ENCODE results near the gene FGD4. TPM values are rescaled to one million over a fixed set of nuclear protein-coding genes. Genes with fewer than 3 reads are reported as not detected.

The FGD4 gene
- total and polyA plus RNA-seq, 9 of the 15 experiments (the other 6 are each of a cell fraction or from before 2014, with no cell fraction given), result 0.05 to 0.51 (median 0.27) TPM

- TF ChIP-seq ARNT (IDR thresholded peaks at IDR 0.05) (no peak), HDAC8 (tag; IDR thresholded peaks at IDR 0.05) (no peak), ZNF586 (CRISPR knock-in tag; conservative IDR thresholded peaks at IDR 0.05) (no peak), TAF1 (IDR thresholded peaks at IDR 0.05; ENCODE audit: control insufficient read depth, extremely low read depth, insufficient read depth, low read length, severe bottlenecking) (no peak), TCFL5 (CRISPR knock-in tag; conservative IDR thresholded peaks at IDR 0.05) (no peak), PRPF4 (IDR thresholded peaks at IDR 0.05; ENCODE audit: insufficient read depth, low read depth, low read length, poor library complexity, severe bottlenecking) (no peak), MTA3 (IDR thresholded peaks at IDR 0.05; ENCODE audit: borderline replicate concordance) (peak; percentile 75; the same call in 1 of the 2 replicates), ZNF263 (CRISPR knock-in tag; IDR thresholded peaks at IDR 0.05; ENCODE audit: borderline replicate concordance) (peak; percentile 73; the same call in 1 of the 2 replicates), MAX (CRISPR knock-in tag; IDR thresholded peaks at IDR 0.05) (0 out of 2 replicates have a peak, but pooled peaks have one; percentile 23), EWSR1 (IDR thresholded peaks at IDR 0.05; ENCODE audit: borderline replicate concordance, low read depth, partially characterized antibody) (no peak), SAFB2 (IDR thresholded peaks at IDR 0.05; ENCODE audit: borderline replicate concordance, low read depth, low read length, severe bottlenecking) (no peak)
- TF ChIP-seq, protein P1, sequence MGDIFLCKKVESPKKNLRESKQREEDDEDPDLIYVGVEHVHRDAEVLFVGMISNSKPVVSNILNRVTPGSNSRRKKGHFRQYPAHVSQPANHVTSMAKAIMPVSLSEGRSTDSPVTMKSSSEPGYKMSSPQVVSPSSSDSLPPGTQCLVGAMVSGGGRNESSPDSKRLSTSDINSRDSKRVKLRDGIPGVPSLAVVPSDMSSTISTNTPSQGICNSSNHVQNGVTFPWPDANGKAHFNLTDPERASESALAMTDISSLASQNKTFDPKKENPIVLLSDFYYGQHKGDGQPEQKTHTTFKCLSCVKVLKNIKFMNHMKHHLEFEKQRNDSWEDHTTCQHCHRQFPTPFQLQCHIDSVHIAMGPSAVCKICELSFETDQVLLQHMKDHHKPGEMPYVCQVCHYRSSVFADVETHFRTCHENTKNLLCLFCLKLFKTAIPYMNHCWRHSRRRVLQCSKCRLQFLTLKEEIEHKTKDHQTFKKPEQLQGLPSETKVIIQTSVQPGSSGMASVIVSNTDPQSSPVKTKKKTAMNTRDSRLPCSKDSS (IDR thresholded peaks at IDR 0.05; ENCODE audit: low read depth, partially characterized antibody), result no peak
- TF ChIP-seq, protein P2, sequence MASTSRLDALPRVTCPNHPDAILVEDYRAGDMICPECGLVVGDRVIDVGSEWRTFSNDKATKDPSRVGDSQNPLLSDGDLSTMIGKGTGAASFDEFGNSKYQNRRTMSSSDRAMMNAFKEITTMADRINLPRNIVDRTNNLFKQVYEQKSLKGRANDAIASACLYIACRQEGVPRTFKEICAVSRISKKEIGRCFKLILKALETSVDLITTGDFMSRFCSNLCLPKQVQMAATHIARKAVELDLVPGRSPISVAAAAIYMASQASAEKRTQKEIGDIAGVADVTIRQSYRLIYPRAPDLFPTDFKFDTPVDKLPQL (IDR thresholded peaks at IDR 0.05; ENCODE audit: extremely low read depth, insufficient read length), result no peak
- TF ChIP-seq, protein P3, sequence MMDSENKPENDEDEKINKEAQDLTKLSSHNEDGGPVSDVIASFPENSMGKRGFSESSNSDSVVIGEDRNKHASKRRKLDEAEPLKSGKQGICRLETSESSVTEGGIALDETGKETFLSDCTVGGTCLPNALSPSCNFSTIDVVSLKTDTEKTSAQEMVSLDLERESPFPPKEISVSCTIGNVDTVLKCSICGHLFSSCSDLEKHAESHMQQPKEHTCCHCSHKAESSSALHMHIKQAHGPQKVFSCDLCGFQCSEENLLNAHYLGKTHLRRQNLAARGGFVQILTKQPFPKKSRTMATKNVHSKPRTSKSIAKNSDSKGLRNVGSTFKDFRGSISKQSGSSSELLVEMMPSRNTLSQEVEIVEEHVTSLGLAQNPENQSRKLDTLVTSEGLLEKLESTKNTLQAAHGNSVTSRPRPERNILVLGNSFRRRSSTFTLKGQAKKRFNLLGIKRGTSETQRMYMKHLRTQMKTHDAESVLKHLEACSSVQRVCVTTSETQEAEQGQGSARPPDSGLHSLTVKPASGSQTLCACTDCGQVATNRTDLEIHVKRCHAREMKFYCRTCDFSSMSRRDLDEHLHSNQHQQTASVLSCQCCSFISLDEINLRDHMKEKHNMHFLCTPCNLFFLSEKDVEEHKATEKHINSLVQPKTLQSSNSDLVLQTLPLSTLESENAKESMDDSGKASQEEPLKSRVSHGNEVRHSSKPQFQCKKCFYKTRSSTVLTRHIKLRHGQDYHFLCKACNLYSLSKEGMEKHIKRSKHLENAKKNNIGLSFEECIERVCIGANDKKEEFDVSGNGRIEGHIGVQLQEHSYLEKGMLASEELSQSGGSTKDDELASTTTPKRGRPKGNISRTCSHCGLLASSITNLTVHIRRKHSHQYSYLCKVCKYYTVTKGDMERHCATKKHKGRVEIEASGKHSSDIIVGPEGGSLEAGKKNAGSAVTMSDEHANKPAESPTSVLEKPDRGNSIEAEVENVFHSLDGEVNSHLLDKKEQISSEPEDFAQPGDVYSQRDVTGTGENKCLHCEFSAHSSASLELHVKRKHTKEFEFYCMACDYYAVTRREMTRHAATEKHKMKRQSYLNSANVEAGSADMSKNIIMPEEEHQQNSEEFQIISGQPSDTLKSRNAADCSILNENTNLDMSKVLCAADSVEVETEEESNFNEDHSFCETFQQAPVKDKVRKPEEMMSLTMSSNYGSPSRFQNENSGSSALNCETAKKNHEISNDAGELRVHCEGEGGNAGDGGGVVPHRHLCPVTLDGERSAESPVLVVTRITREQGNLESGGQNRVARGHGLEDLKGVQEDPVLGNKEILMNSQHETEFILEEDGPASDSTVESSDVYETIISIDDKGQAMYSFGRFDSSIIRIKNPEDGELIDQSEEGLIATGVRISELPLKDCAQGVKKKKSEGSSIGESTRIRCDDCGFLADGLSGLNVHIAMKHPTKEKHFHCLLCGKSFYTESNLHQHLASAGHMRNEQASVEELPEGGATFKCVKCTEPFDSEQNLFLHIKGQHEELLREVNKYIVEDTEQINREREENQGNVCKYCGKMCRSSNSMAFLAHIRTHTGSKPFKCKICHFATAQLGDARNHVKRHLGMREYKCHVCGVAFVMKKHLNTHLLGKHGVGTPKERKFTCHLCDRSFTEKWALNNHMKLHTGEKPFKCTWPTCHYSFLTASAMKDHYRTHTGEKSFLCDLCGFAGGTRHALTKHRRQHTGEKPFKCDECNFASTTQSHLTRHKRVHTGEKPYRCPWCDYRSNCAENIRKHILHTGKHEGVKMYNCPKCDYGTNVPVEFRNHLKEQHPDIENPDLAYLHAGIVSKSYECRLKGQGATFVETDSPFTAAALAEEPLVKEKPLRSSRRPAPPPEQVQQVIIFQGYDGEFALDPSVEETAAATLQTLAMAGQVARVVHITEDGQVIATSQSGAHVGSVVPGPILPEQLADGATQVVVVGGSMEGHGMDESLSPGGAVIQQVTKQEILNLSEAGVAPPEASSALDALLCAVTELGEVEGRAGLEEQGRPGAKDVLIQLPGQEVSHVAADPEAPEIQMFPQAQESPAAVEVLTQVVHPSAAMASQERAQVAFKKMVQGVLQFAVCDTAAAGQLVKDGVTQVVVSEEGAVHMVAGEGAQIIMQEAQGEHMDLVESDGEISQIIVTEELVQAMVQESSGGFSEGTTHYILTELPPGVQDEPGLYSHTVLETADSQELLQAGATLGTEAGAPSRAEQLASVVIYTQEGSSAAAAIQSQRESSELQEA (IDR thresholded peaks at IDR 0.05; ENCODE audit: low read depth), result no peak
These were observed at the start of gene FGD4 (continued) for GRCh38 chr12:32399370-32400113.

Data from K562 (cell line).